Spleen (tissue), 7 donors: ENCODE data around the gene CRTC3.

Source experiments
- CTCF ChIP-seq, 11 experiments: fragments of 200-600 bp in 7 of 11; fragments of 450-650 bp in 4 of 11; sonication (generic) in 4 of 11; IDR thresholded peaks in 8 of 11; conservative IDR thresholded peaks in 3 of 11; 1 replicate in 7 of 11; 2 replicates in 4 of 11; pipeline versions ENCODE4 v1.4.0 to v1.8.0; 2016 to 2021; ENCODE audit warnings: antibody characterized with exemption in 11 of 11, inconsistent platforms in 4 of 11, mild to moderate bottlenecking in 1 of 11
- POLR2A ChIP-seq, 3 donors: fragments of 450-650 bp; IDR thresholded peaks; one replicate each; pipeline ENCODE4 v1.5.1; 2017; ENCODE audit warnings: antibody characterized with exemption in 3 of 3, mild to moderate bottlenecking in 1 of 3
- donor health status: DM: no; HTN: no; CAD: no; lungs with moderate emphysema.
- donor health status: DM: no; HTN: no; CAD: no.
- donor health status: DM: no; HTN: no; CAD: no.

DNA sequence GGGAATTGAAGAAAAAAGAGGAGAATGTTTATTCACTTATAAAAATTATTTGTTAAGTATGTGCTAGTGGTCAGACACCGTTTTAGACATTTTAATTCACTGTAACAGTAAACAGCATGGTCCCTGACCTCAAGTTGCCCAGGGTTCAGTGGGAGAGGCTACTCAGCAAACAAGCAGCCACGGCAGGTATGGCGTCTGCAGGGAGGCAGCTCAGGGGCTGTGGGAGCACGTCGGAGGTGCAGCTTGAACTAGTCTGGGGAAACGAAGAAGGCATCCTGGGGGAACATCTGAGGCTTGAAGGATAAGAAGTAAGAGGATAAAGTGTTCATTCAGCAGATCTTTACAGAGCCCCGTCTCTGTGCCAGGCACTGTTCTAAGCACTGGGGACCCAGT is 66.0 kb downstream of the CRTC3 start:
- no peak for TF ChIP-seq POLR2A (IDR thresholded peaks at IDR 0.05)
- TF ChIP-seq CTCF (IDR thresholded peaks at IDR 0.05 in 8 of 11, conservative IDR thresholded peaks at IDR 0.05 in 3 of 11): no peak
